HG03571 (cell line): ENCODE measurements around the gene ZNF284.

ENCODE experiments used
- ATAC-seq: cut with Tn5 transposase; IDR thresholded peaks from one replicate; pipeline ENCODE4 v1.9.1; 2021; ENCODE audit not compliant: unreplicated experiment

The ZNF284 gene

GRCh38 chr19:44071824-44072542 lies at the start of gene ZNF284:
Gene ZNF284 (plus strand): TSS chr19:44072159. CDS start chr19:44076390, 4,231 bp downstream.
- ATAC-seq = peak; percentile 79

DNA sequence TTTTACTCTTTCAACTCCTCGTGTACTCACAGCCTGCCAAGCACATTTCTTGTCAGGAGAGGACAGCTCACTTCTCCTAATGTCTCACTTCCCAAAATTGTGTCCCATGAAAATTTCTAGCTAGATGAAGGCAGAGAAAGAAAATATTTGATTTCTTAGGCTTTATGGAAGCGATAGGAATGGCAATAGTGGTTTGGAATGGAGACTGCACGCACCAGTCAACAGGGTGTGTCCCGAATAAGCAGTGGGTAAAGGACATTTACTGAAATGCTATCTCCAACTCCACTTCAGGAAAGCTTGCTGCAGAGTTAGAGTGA lies 47.1 kb upstream of the ZNF284 start:
- no peak for ATAC-seq

DNA sequence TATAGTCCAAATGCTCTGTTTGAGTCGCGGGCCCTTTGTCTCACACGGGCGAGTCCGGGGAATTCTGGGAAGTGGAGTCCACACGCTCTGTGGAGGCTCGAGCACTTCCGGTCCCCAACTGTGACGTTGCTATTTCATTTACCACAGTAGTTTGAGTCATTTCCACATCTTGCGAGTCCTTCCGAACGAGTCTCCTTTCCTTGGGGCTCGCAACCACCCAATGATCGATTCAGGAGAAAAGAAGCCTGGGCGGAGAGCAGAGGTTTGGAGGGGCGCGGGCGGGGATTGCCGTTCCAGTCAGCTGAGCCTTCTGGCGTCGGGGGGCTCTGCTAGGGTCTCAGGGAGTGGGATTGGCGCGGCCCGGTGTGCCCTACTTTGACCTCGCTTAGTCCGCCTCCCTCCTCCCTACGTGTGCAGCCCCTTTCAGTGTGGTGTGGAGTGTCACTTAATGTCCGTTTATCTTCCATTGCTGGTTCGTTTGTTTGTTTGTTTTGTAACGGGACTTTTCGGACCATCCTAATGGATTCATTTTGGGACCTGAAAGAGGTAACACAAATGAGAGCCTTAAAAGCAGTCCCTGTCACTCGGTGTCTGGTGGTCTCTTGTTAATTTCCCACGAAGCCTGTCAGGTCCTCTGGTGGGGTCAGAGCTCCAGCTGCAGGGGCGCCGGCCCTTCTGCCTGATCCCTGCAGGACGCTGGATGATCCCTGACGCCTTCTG lies 46.6 kb upstream of the ZNF284 start, which contains the start of gene ZNF222:
ZNF222 (plus strand) TSS at position 163 of the 720 bp plus-strand sequence; CDS start at position 221, 58 bp downstream.
- ATAC-seq = peak; percentile 89

DNA sequence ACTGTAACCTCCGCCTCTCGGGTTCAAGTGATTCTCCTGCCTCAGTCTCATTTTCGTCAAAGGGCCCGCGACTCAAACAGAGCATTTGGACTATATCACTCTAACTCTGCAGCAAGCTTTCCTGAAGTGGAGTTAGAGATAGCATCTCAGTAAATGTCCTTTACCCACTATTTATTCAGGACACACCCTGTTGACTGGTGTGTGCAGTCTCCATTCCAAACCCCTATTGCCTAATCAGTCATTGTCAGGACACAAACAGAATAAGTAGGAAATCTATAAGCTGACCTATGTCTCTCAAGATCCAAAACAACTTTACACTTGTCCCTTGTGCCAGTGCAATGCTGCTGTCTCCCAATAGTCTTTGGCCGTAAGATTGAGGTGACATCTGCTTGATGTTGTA lies 45.3 kb upstream of the ZNF284 start:
- ATAC-seq = no peak

GRCh38 chr19:44032001-44032610 lies 39.9 kb upstream of the ZNF284 start:
- ATAC-seq = no peak

GRCh38 chr19:44042147-44042546 lies 29.8 kb upstream of the ZNF284 start:
- ATAC-seq = no peak

- ATAC-seq = peak; percentile 19
Measured at GRCh38 chr19:44050740-44051649, 21.0 kb upstream of the ZNF284 start.

DNA sequence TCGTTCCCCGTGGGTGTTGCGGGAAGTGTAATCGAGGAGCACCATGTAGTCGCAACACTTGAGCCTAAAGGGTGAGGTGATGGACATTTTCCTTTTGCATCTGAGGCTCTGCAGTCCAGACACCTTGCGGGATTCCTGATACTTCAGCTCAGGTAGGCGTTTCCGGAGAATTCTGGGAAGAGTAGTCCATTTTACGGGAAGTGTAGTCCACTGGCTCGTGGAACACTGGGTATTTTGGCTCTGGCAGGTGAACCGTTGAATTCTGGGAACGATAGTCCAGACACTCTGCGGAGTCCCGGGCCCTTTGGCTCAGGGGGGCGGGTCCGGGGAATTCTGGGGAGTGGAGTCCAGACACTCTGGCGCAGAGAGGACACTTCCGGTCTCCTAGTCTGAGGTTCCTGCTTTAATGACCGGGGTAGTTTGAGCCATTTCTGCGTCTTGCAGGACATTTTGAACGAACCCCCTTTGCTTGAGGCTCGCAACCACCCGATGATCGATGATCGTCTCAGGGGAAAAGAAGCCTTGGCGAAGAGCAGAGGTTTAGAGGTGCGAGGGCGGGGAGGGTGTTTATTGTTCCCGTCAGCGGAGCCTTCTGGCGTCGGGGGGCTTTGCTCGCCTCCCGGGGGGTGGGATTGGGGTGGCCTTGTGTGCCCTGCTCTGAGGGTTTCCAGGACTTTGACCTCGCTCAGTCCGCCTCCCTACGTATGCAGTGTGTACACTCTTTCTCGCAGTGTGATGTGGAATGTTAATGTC lies 20.1 kb upstream of the ZNF284 start, which contains the start of gene ZNF223:
ZNF223 (plus strand) TSS at position 387 of the 753 bp plus-strand sequence. CDS start 3,141 bp downstream, outside the sequence.
- ATAC-seq = peak; percentile 55

- ATAC-seq = no peak
Measured at GRCh38 chr19:44055870-44056269, 16.1 kb upstream of the ZNF284 start.

DNA sequence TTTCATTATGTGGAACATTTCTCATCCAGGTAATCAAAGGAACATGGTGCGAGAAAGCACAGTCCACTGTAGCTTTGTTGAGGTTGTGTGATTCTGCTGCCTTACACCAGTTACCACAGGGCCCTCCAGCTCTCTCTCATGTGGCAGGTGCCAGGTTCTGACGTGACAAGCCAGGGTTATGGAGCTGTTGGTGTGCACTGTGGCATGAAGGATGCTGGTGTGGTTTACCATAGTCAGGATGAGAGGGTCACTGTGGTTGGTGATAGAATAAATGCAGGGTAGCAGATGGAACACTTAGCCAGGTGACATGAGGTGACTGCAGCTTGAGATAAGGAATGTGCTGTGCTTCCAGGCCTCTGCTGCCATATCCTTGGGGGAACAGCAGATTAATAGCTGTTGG lies 12.7 kb upstream of the ZNF284 start:
- no peak for ATAC-seq

- ATAC-seq = no peak
Measured at GRCh38 chr19:44061038-44061437, 10.9 kb upstream of the ZNF284 start.

- ATAC-seq = no peak
Measured at GRCh38 chr19:44066305-44066704, 5.7 kb upstream of the ZNF284 start.

- ATAC-seq = no peak
Measured at GRCh38 chr19:44069415-44069814, 2.5 kb upstream of the ZNF284 start.

DNA sequence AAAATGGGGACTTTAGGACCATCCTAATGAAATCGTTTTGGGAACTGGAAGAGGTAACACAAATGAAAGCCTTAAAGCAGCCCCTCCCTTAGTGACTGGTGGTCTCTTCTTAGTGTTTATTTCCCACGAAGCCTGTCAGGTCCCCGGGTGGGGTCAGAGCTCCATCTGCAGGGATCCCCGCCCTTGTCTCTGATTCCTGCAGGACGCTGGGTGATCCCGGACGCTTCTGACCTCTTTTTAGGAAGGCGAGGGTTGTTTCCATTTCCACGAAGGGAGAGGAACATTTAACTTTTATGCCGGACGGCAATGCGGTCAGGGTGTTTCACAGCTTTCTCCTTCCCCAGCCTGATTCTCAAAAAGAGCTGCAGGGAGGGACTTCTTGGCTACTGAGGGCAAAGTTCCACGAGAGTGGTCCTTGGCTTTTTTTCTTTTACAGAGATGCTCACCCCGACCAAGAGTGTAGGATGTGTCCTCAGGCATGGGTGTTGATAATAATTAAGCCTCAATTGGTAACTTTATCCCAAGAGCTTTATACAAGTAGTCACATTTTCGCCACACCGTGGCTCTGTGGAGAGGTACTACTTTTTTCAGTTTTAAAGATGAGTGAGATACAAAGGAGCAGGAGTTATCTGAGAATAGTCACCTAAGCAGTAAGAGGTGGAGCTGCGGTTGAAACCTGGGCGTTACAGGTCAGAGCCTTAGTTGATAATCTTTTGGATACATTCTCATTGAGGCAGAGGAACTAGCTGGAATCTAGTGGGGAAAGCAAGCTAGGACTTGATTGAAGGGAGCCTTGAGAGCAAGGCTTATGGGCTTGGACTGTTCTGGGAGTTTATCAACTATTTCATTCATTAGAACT lies 813 bp downstream of the ZNF284 start:
- no peak for ATAC-seq

GRCh38 chr19:44076325-44076724 lies 4.4 kb downstream of the ZNF284 start:
- no peak for ATAC-seq

DNA sequence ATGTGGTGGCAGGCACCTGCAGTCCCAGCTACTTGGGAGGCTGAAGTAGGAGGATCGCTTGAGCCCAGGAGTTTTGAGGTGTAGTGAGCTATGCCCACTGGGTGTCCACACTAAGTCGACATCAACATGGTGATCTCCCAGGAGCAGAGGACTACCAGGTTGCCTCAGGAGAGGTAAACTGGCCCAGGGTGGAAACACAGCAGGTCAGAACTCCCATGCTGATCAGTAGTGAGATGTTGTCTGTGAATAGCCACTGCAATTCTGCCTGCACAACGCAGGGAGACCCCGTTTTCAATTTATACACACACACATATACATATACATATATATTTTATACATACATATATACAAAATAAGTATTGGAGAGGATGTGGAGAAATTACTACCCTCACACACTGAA lies 20.1 kb downstream of the ZNF284 start:
- no peak for ATAC-seq

DNA sequence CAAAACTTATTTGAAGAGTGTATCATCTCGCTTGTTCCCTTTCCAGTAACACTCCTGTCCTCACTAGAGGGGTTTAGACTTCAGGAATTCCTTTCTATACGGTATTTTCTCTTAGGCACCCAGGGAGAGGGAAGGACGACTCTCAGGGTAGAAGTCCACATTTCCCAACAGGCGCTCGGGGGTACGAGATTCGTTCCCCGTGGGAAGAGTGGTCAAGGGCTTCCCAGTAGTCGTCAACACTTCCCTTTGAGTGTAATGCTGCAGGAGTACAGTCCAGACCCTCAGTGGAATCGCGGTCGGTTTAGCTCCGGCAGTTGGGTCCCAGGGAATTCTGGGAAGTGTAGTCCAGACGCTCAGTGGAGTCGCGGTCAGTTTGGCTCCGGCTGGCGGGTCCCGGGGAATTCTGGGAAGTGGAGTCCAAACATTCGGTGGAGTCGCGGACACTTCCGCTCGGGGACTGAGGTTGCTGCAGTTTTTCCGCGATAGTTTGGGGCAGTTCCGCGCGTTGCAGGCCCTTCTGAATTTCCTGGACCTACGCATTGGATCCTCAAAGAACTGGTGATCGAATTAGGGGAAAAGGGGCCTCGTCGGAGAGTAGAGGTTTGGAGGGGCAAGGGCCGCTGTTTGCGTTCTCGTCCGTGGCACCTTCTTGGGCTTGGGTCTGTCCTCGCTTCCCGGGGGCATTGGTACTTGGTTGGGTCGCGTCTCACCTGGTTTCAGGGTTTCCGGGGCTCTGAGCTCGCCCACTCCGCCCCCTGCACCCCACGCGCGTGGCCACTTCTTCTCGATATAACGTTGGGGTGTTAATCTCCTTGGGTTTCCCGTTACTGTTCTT lies 22.2 kb downstream of the ZNF284 start, which contains the start of gene ZNF224:
ZNF224 (plus strand) TSS at position 431 of the 835 bp plus-strand sequence. CDS start 3,513 bp downstream, outside the sequence.
- ATAC-seq = peak; percentile 71

GRCh38 chr19:44107751-44108150 lies 35.8 kb downstream of the ZNF284 start:
- ATAC-seq = no peak
